ENCODE measurements around the gene TEX261.
A peak's percentile ranks its signal among the peaks of the same experiment; 100 is the strongest.
"Not testable (repeated sequence)": the region's sequence is repeated elsewhere in the genome, so short reads cannot be mapped to it uniquely, and the experiment has no call there.

Gene TEX261

DNA sequence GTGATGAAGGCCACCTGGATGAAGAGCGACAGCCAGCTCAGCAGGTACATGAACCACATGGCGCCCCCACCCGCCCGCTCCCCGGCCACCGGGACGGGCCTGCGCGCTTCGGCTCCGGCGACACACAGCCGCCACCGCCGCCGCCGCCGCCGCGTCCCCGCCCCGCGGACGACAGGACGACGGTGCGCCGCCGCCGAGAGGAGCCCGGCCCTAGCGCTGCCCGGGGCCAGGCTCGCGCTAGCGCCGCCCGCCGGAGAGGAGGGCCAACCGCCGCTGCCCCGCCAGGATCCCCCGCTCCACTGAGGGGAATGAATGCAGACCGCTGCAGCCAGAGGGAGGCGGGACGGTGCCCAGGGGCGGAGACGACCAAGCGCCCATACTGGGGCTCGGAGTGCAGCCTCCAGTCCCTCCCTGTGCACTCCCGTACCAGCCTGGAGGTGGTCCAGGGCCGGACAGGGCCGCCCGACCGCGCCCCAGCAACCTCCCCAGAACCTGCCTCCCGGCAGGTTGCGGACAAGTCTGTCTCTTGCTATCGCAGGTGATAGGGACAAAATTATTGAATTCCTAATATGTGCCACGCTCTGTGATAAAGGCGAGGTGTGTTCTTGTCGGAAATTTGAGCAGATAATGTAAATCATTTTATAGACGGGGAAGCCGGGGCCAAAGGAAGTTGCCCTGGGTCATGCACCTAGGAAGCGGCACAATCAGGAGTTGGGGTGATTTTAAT is at the start of gene TEX261:
Gene TEX261, minus strand, starts transcription at position 175 of the 727 bp plus-strand sequence. Its CDS starts 116 bp downstream, at position 59.
- peak; percentile 61 to 85 for DNase-seq

DNA sequence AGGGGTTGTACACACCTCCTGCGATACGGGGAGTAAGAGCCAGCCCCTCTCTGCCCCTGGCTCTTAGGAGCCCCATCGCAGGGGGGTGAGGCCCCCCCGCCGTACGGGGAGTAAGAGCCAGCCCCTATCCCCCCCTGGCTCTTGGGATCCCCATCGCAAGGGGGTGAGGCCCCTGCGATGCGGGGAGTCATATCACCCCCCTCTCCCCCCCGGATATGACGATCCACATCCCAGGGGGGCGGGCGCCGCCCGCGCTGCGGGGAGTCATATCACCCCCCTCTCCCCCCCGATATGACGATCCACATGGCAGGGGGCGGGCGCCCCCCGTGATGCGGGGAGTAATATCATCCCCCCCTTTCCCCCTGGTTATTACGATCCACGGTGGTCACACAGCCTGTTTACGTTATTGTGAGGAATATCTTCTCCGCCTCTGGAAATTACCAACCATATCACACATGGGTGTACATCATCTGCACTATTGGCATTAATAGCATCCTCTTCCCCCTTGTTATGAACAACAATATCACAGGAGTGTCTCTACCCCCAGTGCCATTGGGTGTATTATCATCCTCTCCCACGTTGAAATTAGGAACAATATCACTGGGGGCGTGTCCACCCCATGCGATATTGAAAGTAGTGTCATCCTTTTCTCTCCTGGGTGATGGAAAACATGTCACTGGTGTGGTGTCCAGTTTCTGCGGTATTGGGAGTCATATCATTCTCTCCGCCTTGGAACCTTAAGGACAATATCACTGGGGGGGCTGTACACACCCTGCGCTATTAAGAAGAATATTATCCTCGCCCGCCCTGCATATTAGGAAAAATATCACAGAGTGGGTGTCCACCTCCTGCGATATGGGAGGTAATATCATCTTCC is 49.1 kb upstream of the TEX261 start:
- DNase-seq = no peak

DNA sequence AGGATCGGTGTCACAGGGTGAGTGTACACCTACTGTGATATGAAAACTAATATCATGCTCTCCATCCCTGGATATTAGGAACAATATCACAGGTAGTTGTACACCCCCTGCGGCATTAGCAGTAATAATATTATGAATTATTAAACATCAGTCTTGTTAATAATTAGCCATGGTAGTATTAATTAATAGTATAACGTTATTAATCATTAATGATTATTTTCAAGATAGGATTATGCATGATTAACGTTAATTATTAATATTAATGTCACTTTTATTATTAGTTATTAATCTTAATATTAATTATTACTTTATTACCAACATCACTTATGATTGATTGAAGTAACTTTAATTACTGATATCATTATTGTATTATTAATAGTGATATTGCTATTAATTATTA is 47.6 kb upstream of the TEX261 start:
- no peak for DNase-seq

- DNase-seq = not testable (repeated sequence)
These were observed 41.6 kb upstream of the TEX261 start for GRCh38 chr2:71036296-71036695.

DNA sequence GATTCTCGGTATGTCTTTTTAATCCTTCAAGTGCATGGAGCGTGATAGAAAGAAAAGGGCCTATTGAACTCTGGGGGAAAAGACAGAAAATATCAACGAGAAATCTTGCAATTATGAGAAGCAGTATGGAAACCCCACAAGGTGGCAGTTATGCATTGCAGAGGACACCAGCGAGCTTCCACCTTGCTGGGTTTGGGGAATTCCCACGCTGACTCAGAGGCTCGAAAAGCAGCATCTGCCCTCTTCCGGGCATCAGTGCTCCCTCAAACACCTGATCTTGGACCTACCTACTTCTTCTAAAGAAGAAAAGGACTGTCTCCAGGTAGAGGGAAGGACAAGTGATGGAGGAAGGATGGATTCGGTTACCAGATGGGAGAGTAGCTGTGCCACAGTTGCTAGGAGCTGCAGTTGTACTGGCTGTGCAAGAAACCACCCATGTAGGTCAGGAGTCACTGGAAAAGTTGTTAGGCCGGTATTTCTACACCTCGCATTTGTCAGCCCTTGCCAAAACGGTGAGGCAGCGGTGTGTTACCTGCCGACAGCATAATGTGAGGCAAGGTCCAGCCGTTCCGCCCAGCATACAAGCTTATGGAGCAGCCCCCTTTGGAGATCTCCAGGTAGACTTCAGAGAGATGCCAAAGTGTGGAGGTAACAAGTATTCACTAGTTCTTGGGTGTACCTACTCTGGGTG is 29.0 kb upstream of the TEX261 start:
- not testable (repeated sequence) for DNase-seq

DNA sequence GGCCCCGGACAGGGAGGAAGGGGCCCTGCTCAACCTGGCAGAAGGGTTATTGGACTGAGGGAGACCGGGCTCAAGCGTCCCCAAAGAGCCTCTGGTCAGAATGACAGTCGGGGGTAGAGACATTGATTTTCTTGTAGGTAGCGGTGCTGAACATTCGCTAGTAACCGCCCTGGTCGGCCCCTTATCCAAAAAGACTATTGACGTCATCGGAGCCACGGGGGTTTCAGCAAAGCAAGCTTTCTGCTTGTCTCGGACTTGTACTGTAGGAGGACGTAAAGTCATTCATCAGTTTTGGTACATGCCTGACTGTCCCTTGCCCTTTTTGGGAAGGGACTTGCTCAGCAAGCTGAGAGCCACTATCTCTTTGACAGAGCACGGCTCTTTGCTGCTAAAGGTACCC is 26.7 kb upstream of the TEX261 start:
- DNase-seq = not testable (repeated sequence)

DNA sequence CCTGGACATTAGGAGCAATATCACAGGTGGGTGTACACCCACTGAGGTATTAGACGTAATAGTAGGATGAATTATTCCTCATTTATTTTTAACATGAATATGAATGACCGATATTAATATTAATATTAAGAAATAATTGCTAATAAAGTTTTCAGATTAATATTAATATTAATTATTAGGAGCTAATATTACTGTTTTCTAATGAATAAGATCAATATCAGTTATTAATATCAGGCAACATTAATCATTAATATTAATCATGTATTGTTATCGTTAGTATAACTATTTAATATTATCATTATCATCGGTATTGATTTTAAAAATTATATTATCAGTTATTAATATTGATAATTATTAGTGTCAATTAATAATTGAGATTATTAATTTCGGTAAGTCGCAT is 25.3 kb upstream of the TEX261 start:
- not testable (repeated sequence) for DNase-seq

DNA sequence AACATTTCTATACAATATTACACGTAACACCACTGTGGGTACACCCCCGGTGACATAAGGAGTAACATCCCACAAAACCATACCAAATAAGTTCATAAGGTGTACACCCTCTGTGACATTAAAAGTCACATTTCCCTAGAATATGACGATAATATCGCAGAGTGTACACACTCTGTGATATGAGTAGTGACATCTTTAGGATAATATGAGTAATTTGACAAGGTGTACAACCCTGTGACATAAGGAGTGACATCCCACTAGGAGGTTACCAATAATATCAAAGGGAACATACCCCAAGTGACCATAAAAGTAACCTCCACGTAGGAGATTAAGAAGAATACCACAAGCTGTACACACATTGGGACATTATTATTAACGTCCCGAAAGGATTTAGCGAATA is 24.0 kb upstream of the TEX261 start:
- no peak for DNase-seq

- DNase-seq = not testable (repeated sequence)
These were observed 17.1 kb upstream of the TEX261 start for GRCh38 chr2:71011786-71012185.

GRCh38 chr2:71008342-71008741 is 13.7 kb upstream of the TEX261 start:
- DNase-seq = no peak

DNA sequence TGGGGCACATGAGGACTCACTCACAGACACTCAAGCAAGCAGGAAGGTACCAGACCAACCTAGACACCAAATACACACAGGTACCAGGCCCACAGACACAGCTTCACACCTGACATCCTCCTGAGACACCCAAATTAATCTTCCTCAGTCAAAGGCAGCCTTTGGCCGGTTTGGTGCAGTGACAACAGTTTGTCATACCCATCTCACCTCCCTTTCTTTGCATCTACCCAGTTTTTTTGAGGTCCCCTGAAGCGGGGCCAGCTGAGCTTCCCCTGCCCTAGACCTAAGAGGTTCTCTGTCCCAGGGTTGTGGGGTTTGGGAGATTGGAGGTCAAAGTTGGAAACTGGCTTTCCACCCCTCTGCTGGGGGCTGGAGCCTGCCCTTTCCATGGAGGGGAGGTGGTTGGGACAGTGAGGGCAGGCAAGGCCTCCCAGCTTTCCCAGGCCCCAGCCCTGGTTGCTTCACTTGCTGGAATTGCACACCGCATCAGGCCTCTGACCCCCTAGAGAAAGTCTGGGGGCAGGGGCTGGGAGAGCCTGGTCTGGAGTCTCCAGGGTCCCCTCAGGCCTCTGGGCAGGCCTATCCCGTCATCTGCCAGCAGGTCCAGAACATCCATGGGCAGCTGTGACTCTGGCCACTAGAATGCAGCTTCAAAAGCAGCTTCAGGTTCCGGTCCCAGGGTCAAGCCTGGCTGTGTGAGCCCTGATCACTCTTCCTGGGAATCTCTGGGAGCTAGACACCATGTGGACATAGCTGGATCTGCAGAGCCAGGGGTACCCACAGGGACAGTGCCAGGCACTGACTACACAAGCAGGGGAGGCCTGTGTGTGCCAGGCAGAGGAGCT is 12.5 kb upstream of the TEX261 start:
- no peak for DNase-seq

DNA sequence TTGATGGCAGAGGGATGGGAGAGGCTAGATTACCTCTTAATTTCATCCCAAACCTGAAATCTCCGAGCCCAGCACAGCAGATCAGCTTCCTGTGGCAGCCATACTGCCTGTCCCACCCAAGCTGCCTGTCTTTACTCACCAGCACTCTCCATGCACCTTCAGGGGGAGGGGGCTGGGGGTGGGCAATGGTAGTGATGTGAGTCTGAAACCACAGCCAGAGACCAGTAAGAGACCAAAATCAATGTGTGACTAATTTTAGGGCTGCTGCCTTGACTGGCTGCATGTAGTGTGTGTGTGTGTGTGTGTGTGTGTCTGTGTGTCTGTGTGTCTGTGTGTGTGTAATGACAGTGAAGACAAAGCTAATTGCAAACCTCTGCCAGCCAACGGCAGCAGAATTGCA is 11.7 kb upstream of the TEX261 start:
- no peak for DNase-seq

DNA sequence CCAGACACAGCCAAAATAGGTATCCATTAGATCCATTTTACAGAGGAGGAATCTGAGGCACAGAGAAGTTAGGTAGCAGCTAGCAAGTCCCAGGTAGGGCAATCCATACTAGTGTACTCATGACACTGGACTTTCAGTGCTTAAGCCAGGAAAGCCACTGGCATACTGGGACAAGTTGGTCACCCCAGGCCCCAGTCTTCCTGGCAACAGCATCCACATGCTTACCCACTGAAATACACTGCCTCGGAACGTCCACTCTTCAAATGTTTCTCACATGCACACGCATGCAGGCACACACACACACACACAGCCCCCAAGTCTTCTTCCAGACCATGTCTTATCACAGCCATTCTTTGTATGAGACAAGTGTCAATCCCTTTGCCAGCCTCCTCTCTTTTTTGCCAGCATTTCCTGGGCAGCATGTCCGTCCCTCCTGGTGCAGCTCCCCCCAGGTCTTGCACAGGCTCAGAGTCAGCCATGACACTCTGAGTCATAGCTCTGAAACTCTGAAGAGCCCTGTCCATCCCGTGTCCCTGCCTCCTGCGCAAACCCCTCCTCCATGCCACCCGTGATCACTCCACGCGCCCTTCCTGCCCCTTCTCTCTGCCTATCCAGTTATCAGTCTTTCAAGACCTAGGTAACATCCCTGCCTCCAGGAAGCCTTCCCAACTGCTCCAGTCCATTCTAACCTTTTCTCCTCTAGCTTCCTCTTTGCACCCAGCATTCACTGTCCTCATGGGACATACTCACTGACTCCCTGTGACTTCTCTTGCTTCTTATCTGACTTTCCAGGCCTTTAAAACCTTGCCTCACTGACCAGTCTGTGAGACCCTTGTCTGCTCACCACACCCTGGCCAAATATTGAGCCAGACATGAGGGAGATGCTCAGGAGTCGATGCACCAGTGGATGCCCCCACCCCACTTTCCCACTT is 10.9 kb upstream of the TEX261 start:
- DNase-seq = no peak

DNA sequence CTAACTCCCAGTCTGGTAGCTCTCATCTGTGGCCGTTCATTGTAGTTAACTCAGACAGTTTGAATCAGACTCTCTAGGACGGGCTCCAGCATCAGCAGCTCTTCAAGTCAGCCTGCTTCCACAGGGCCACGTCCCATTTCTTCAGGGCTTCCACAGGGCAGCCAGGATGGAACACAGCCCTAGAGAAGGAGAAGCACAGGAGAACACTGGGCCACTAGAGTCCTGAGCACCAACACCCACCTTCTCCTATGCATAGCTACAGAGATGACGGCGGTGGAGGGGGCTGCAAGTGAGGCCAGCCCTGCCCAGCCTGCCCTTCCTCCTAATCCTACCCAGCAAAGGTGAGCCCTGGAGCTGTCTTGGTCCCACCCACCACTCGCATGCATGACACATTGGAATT is 10.2 kb upstream of the TEX261 start:
- DNase-seq = no peak

- DNase-seq = no peak
These were observed 9.5 kb upstream of the TEX261 start for GRCh38 chr2:71003966-71004755.

GRCh38 chr2:71003396-71003795 is 8.7 kb upstream of the TEX261 start:
- no peak for DNase-seq

DNA sequence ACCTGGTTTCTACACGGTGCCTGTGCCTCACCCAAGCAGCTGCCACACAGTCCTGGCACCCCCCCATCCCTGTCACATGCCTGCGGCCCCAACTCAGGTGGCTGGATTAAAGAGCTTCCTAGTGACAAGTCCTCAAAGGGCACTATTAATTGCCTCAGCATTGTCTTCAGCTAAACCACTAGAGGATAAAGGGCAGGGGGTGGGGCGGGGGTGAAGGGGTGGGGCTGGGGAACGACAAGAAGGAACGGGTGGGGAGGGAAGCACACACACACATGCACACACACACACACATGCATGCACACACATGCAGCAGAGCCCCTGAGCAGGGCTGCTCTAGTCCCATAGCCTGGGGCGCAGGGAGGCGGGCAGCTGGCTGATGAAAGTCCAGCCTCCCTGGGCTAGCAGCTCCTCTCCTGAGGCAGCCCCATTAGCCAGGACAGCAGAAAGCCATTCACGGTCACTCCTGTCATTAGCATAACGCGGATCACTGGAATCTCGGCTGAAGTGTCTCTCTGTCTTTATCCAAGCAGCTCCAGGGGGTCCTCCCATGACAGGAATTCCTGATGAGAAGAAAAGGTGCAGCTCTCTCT is 7.4 kb upstream of the TEX261 start:
- no peak for DNase-seq

DNA sequence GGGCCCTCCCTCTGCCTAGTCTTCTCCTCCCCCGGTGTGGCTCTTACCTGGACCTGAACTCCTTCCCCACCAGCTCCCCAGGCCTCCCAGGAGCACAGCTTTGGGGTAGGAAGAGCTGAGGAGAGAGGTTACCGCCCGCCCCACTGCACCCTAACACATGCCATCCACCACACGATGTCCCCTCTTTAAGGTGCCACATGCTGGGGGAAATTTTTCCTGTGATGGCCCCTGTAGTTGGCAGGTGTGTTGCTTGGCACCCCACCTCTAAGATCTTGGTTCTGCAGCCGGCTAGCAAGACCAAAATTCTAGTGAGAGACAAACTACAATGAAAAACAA is 6.9 kb upstream of the TEX261 start:
- DNase-seq = no peak

- peak; percentile 33 to 71 for DNase-seq
These were observed 6.3 kb upstream of the TEX261 start for GRCh38 chr2:71000780-71001591.
